K562 (cell line): Measurements from ENCODE around the gene DAPK3. TPM values are rescaled to one million over a fixed set of nuclear protein-coding genes. Genes with fewer than 3 reads are reported as not detected.

ENCODE experiments used
- CBX8 ChIP-seq: fragments of 200-600 bp; sonication (generic); IDR thresholded peaks from 2 replicates; pipeline ENCODE4 v1.6.1; 2012; ENCODE audit warnings: borderline replicate concordance, mixed run types, low read depth, mild to moderate bottlenecking, moderate library complexity, mixed read lengths, low read length, control low read depth, inconsistent platforms; ENCODE audit not compliant: poor library complexity, severe bottlenecking; ENCODE audit errors: extremely low read depth
- E2F1 ChIP-seq: sonication (generic); formaldehyde crosslinking; IDR thresholded peaks from 2 replicates; pipeline ENCODE4 v1.8.1; 2023; ENCODE audit warnings: mild to moderate bottlenecking, missing genetic modification reagents, moderate library complexity
- FOXA3 ChIP-seq, 2 experiments: fragments of 450-650 bp in 1 of 2; sonication (generic) in 1 of 2; formaldehyde crosslinking; IDR thresholded peaks in 1 of 2; conservative IDR thresholded peaks in 1 of 2; 2 replicates each; pipeline versions ENCODE4 v1.4.0 to v1.8.0; 2020 to 2022; ENCODE audit warnings: mild to moderate bottlenecking in 2 of 2, missing genetic modification reagents in 1 of 2
- GTF3C2 ChIP-seq: IDR thresholded peaks from 3 replicates; pipeline ENCODE4 v1.6.1; 2011; ENCODE audit warnings: borderline replicate concordance, mild to moderate bottlenecking, moderate library complexity; ENCODE audit not compliant: insufficient read length; ENCODE audit errors: extremely low read depth
- IRF1 ChIP-seq: sonication (generic); formaldehyde crosslinking; IDR thresholded peaks from 2 replicates; pipeline ENCODE4 v1.8.0; 2022; ENCODE audit warnings: missing genetic modification reagents, mild to moderate bottlenecking, borderline replicate concordance
- MAFF ChIP-seq: IDR thresholded peaks from 2 replicates; pipeline ENCODE4 v1.6.1; 2012; ENCODE audit warnings: low read length, improper control_type of control experiment
- MEIS2 ChIP-seq: fragments of 450-650 bp; IDR thresholded peaks from 2 replicates; pipeline ENCODE4 v1.6.1; 2014; ENCODE audit warnings: mild to moderate bottlenecking; ENCODE audit not compliant: partially characterized antibody
- MXD1 ChIP-seq: fragments of 250-450 bp; sonication (Bioruptor Pico); IDR thresholded peaks from 2 replicates; pipeline ENCODE4 v1.8.0; 2021; ENCODE audit warnings: borderline replicate concordance, mild to moderate bottlenecking, moderate library complexity; ENCODE audit not compliant: poor library complexity, severe bottlenecking
- NR1H2 ChIP-seq: sonication (generic); formaldehyde crosslinking; IDR thresholded peaks from 2 replicates; pipeline ENCODE4 v1.4.0; 2020; ENCODE audit warnings: mild to moderate bottlenecking, missing genetic modification reagents
- SRF ChIP-seq, 2 experiments: fragments of 250-450, 450-650 bp in 1 of 2; sonication (Bioruptor Pico) in 1 of 2; sonication (generic) in 1 of 2; formaldehyde crosslinking; IDR thresholded peaks; 2 replicates each; pipeline versions ENCODE4 v1.5.0 to v1.5.1; 2020 to 2022; ENCODE audit warnings: mild to moderate bottlenecking in 1 of 2, missing genetic modification reagents in 1 of 2
- TAF7 ChIP-seq: fragments of 450-650 bp; IDR thresholded peaks from 2 replicates; pipeline ENCODE4 v1.6.1; 2016; ENCODE audit warnings: missing genetic modification characterization, missing compliant biosample characterization
- U2AF1 ChIP-seq: fragments of 200-400 bp; formaldehyde crosslinking; optimal IDR thresholded peaks from 2 replicates; pipeline ENCODE3; 2017; ENCODE audit warnings: mild to moderate bottlenecking, low read depth, low read length, moderate library complexity
- YY1 ChIP-seq, 3 experiments: IDR thresholded peaks; 2 replicates each; pipeline ENCODE4 v1.6.1; 2011; ENCODE audit warnings: low read length in 2 of 3, mild to moderate bottlenecking in 2 of 3, moderate library complexity in 2 of 3, borderline replicate concordance in 1 of 3, control low read depth in 1 of 3, low read depth in 1 of 3; ENCODE audit not compliant: insufficient read depth in 3 of 3, insufficient replicate concordance in 2 of 3, control insufficient read depth in 1 of 3, insufficient read length in 1 of 3; ENCODE audit errors: extremely low read depth in 1 of 3
- ZFP1 ChIP-seq: fragments of 450-650 bp; formaldehyde crosslinking; IDR thresholded peaks from 2 replicates; pipeline ENCODE4 v1.4.0; 2020; ENCODE audit warnings: mild to moderate bottlenecking, mixed read lengths
- ZNF175 ChIP-seq: fragments of 200-800 bp; sonication (Bioruptor generic); IDR thresholded peaks from 2 replicates; pipeline ENCODE4 v1.6.1; 2016; ENCODE audit warnings: low read depth, mild to moderate bottlenecking, missing genetic modification characterization, missing compliant biosample characterization
- ZNF282 ChIP-seq: sonication (generic); formaldehyde crosslinking; IDR thresholded peaks from 2 replicates; pipeline ENCODE4 v1.8.1; 2023; ENCODE audit warnings: missing genetic modification reagents
- ZNF384 ChIP-seq: IDR thresholded peaks from 2 replicates; pipeline ENCODE4 v1.6.1; 2012; ENCODE audit warnings: low read depth, low read length, improper control_type of control experiment
- ZNF79 ChIP-seq: fragments of 250-450 bp; sonication (Bioruptor Pico); IDR thresholded peaks from 2 replicates; pipeline ENCODE4 v1.4.0; 2020; ENCODE audit warnings: low read depth, mild to moderate bottlenecking, moderate library complexity
- polyA plus RNA-seq, 8 experiments: library from polyadenylated mRNA; depleted of rRNA in 4 of 8; stranded (reverse) in 5 of 8; unstranded in 3 of 8; fragments of >200 nt; fragmentation: Nextera tagmentation in 2 of 8; fragmentation: Illumina TruSeq in 1 of 8; extraction: Ambion mirVana in 2 of 8; extraction: Trizol in 1 of 8; gene quantifications; 2 replicates each; pipeline versions ENCODE4 v1.2.1 to v1.2.3, GENCODE V29; 2011 to 2014; ENCODE audit warnings: inconsistent platforms in 1 of 8, missing spikeins in 1 of 8
- total RNA-seq, 7 experiments: library from RNA; depleted of rRNA in 6 of 7; stranded (reverse); fragments of >200 nt in 6 of 7; fragmentation: Illumina TruSeq in 2 of 7; extraction: Trizol in 2 of 7; gene quantifications; 2 replicates each; pipeline versions ENCODE4 v1.2.1 to v1.2.3, GENCODE V29; 2011 to 2021; ENCODE audit warnings: low replicate concordance in 1 of 7

The DAPK3 gene
- total and polyA plus RNA-seq, 9 of the 15 experiments (the other 6 are each of a cell fraction or from before 2014, with no cell fraction given): 0.14 to 63.4 (median 25.0) TPM

GRCh38 chr19:3984908-3985642 lies 14.2 kb upstream of the DAPK3 start, which contains the start of gene EEF2 (continued):
- TF ChIP-seq GTF3C2: no peak
- TF ChIP-seq ZNF384: no peak
- TF ChIP-seq YY1 (IDR thresholded peaks at IDR 0.05; ENCODE audit: borderline replicate concordance in 1 of 3, control insufficient read depth in 1 of 3, extremely low read depth in 1 of 3, insufficient read depth in 3 of 3, insufficient read length in 1 of 3, insufficient replicate concordance in 2 of 3, low read depth in 1 of 3, low read length in 2 of 3): peak; percentile 66 to 93 (median 83)
- no peak for TF ChIP-seq FOXA3 (CRISPR knock-in tag; conservative IDR thresholded peaks at IDR 0.05 in 1 of 2, IDR thresholded peaks at IDR 0.05 in 1 of 2)
- TF ChIP-seq SRF (CRISPR knock-in tag; IDR thresholded peaks at IDR 0.05): peak in 1 of 2 experiments; percentile 43; a peak in 2 of 4 replicates
- TF ChIP-seq MEIS2: peak; percentile 84
- 0 out of 2 replicates have a peak, but pooled peaks have one; percentile 38 for TF ChIP-seq ZNF175
- peak; percentile 44 for TF ChIP-seq MXD1 (CRISPR knock-in tag)
- peak; percentile 100 for TF ChIP-seq TAF7 (tag)
- peak; percentile 95 for TF ChIP-seq U2AF1
- no peak for TF ChIP-seq IRF1 (CRISPR knock-in tag)
- TF ChIP-seq NR1H2: peak; percentile 93
- TF ChIP-seq ZNF79: no peak
- TF ChIP-seq MAFF: peak; percentile 31; the same call in 1 of the 2 replicates
- TF ChIP-seq ZFP1 (CRISPR knock-in tag): no peak
- TF ChIP-seq E2F1: peak; percentile 82
- peak; percentile 96 for TF ChIP-seq ZNF282 (CRISPR knock-in tag)
- no peak for TF ChIP-seq CBX8
